KOPT-K1 (cell line): Measurements from ENCODE around the gene CPN2.

Experiments
- H3K27ac ChIP-seq: fragments of 200-600 bp; sonication (generic); 2 replicates; pipeline ENCODE4 v1.5.1; 2016; ENCODE audit warnings: antibody characterized with exemption, mild to moderate bottlenecking, low read depth, low read length; ENCODE audit not compliant: poor library complexity, severe bottlenecking
- H3K36me3 ChIP-seq: fragments of 200-600 bp; sonication (generic); 2 replicates; pipeline ENCODE4 v1.5.1; 2017; ENCODE audit warnings: antibody characterized with exemption, mild to moderate bottlenecking, low read length, moderate library complexity; ENCODE audit not compliant: insufficient read depth
- H3K9me3 ChIP-seq: fragments of 200-600 bp; sonication (generic); 2 replicates; pipeline ENCODE4 v1.5.1; 2017; ENCODE audit warnings: antibody characterized with exemption, low read length, mild to moderate bottlenecking; ENCODE audit not compliant: insufficient read depth, poor library complexity, severe bottlenecking

CPN2 gene

GRCh38 chr3:194322678-194323211 lies 28.4 kb downstream of the CPN2 start:
- no peaks in the 10 kb centered on the region for H3K36me3 ChIP-seq
- H3K27ac ChIP-seq = no peak overlapping the region
- peaks cover 32% of the 10 kb centered on the region for H3K9me3 ChIP-seq

GRCh38 chr3:194321693-194322640 lies 29.2 kb downstream of the CPN2 start:
- Histone ChIP-seq H3K36me3 (no peaks in the 10 kb centered on the region), H3K27ac (no peak overlapping the region), H3K9me3 (peaks cover 28% of the 10 kb centered on the region)

- no peak overlapping the region for H3K27ac ChIP-seq
- H3K9me3 ChIP-seq = peaks cover 20% of the 10 kb centered on the region
- H3K36me3 ChIP-seq = no peaks in the 10 kb centered on the region
Measured at GRCh38 chr3:194320744-194321243, 30.3 kb downstream of the CPN2 start.

GRCh38 chr3:194320100-194320499 lies 31.0 kb downstream of the CPN2 start:
- Histone ChIP-seq H3K9me3 (peaks cover 20% of the 10 kb centered on the region), H3K27ac (no peak overlapping the region), H3K36me3 (no peaks in the 10 kb centered on the region)

- Histone ChIP-seq H3K36me3 (no peaks in the 10 kb centered on the region), H3K9me3 (peaks cover 20% of the 10 kb centered on the region), H3K27ac (no peak overlapping the region)
Measured at GRCh38 chr3:194318511-194319161, 32.5 kb downstream of the CPN2 start.

GRCh38 chr3:194316918-194317317 lies 34.2 kb downstream of the CPN2 start:
- Histone ChIP-seq H3K36me3 (no peaks in the 10 kb centered on the region), H3K27ac (no peak overlapping the region), H3K9me3 (peaks cover 20% of the 10 kb centered on the region)

GRCh38 chr3:194315965-194316361 lies 35.2 kb downstream of the CPN2 start:
- Histone ChIP-seq H3K27ac (no peak overlapping the region), H3K36me3 (no peaks in the 10 kb centered on the region), H3K9me3 (peaks cover 20% of the 10 kb centered on the region)

- Histone ChIP-seq H3K27ac (peak overlapping the region; percentile 44), H3K36me3 (no peaks in the 10 kb centered on the region), H3K9me3 (peaks cover 20% of the 10 kb centered on the region)
Measured at GRCh38 chr3:194315088-194315964, 35.8 kb downstream of the CPN2 start.

- no peak overlapping the region for H3K27ac ChIP-seq
Measured at GRCh38 chr3:194314388-194315068, 36.6 kb downstream of the CPN2 start.

GRCh38 chr3:194313560-194314387 lies 37.4 kb downstream of the CPN2 start:
- Histone ChIP-seq H3K9me3 (peaks cover 9% of the 10 kb centered on the region), H3K27ac (no peak overlapping the region), H3K36me3 (no peaks in the 10 kb centered on the region)

More at GRCh38 chr3:194314388-194315068, 36.6 kb downstream of the CPN2 start:
- no peaks in the 10 kb centered on the region for H3K36me3 ChIP-seq
- H3K9me3 ChIP-seq = peaks cover 16% of the 10 kb centered on the region

GRCh38 chr3:194312743-194313281 lies 38.3 kb downstream of the CPN2 start:
- no peak overlapping the region for H3K27ac ChIP-seq
- H3K36me3 ChIP-seq = no peaks in the 10 kb centered on the region
- no peaks in the 10 kb centered on the region for H3K9me3 ChIP-seq

GRCh38 chr3:194312186-194312742 lies 38.9 kb downstream of the CPN2 start:
- H3K9me3 ChIP-seq = no peaks in the 10 kb centered on the region
- no peak overlapping the region for H3K27ac ChIP-seq
- H3K36me3 ChIP-seq = no peaks in the 10 kb centered on the region

GRCh38 chr3:194311000-194311399 lies 40.1 kb downstream of the CPN2 start:
- Histone ChIP-seq H3K9me3 (no peaks in the 10 kb centered on the region), H3K27ac (no peak overlapping the region), H3K36me3 (no peaks in the 10 kb centered on the region)
